Right forelimb (tissue), 1 donor: ENCODE results near the gene HACD1.
A peak's percentile ranks its signal among the peaks of the same experiment; 100 is the strongest.
"Not testable (repeated sequence)": the region's sequence is repeated elsewhere in the genome, so short reads cannot be mapped to it uniquely, and the experiment has no call there.

Experiments
- DNase-seq: peaks from one replicate; pipeline ENCODE4 v3.0.0-alpha.2; 2018

The HACD1 gene

GRCh38 chr10:17640331-17640816 is 23.2 kb upstream of the HACD1 start:
- no peak for DNase-seq

GRCh38 chr10:17637869-17638268 is 20.7 kb upstream of the HACD1 start:
- no peak for DNase-seq

- no peak for DNase-seq
These were observed 16.2 kb upstream of the HACD1 start for GRCh38 chr10:17633353-17633752.

- not testable (repeated sequence) for DNase-seq
These were observed 15.4 kb upstream of the HACD1 start for GRCh38 chr10:17632590-17632989.

GRCh38 chr10:17626656-17627055 is 9.5 kb upstream of the HACD1 start:
- DNase-seq = no peak

GRCh38 chr10:17624996-17625395 is 7.8 kb upstream of the HACD1 start:
- no peak for DNase-seq

GRCh38 chr10:17622061-17622460 is 4.9 kb upstream of the HACD1 start:
- no peak for DNase-seq

- peak; percentile 66 for DNase-seq
These were observed 657 bp downstream of the HACD1 start for GRCh38 chr10:17616403-17617030.

GRCh38 chr10:17609523-17610079 is 7.6 kb downstream of the HACD1 start:
- no peak for DNase-seq

GRCh38 chr10:17607603-17608332 is 9.4 kb downstream of the HACD1 start:
- no peak for DNase-seq

- no peak for DNase-seq
These were observed 10.1 kb downstream of the HACD1 start for GRCh38 chr10:17607060-17607459.

GRCh38 chr10:17606547-17607040 is 10.6 kb downstream of the HACD1 start:
- no peak for DNase-seq

- no peak for DNase-seq
These were observed 11.2 kb downstream of the HACD1 start for GRCh38 chr10:17605936-17606335.

- DNase-seq = no peak
These were observed 18.1 kb downstream of the HACD1 start for GRCh38 chr10:17599089-17599488.

- no peak for DNase-seq
These were observed 19.8 kb downstream of the HACD1 start for GRCh38 chr10:17597386-17597785.

- no peak for DNase-seq
These were observed 26.1 kb downstream of the HACD1 start for GRCh38 chr10:17590969-17591645.

GRCh38 chr10:17589316-17589715 is 27.9 kb downstream of the HACD1 start:
- DNase-seq = not testable (repeated sequence)

GRCh38 chr10:17588420-17588819 is 28.8 kb downstream of the HACD1 start:
- no peak for DNase-seq

- DNase-seq = not testable (repeated sequence)
These were observed 29.9 kb downstream of the HACD1 start for GRCh38 chr10:17587321-17587720.

- DNase-seq = no peak
These were observed 30.3 kb downstream of the HACD1 start for GRCh38 chr10:17586821-17587234.

GRCh38 chr10:17585016-17585415 is 32.2 kb downstream of the HACD1 start:
- DNase-seq = no peak

GRCh38 chr10:17580885-17581284 is 36.3 kb downstream of the HACD1 start:
- no peak for DNase-seq

- DNase-seq = no peak
These were observed 38.6 kb downstream of the HACD1 start for GRCh38 chr10:17578603-17579002.
